IPS-18a (cell line): ENCODE data around the gene KSR1.

Experiments
- H3K27ac ChIP-seq: one replicate; pipeline ENCODE4 v1.5.1; 2013; ENCODE audit warnings: low read length
- H3K27me3 ChIP-seq: one replicate; pipeline ENCODE4 v1.6.1; 2013; ENCODE audit warnings: mild to moderate bottlenecking, low read length; ENCODE audit not compliant: control insufficient read depth, insufficient read depth
- H3K36me3 ChIP-seq: one replicate; pipeline ENCODE4 v1.6.1; 2013; ENCODE audit warnings: low read depth, low read length; ENCODE audit not compliant: control insufficient read depth
- H3K4me1 ChIP-seq: one replicate; pipeline ENCODE4 v1.6.1; 2013; ENCODE audit warnings: low read depth, low read length; ENCODE audit not compliant: control insufficient read depth
- H3K4me3 ChIP-seq: one replicate; pipeline ENCODE4 v1.5.1; 2013; ENCODE audit warnings: low read length
- H3K9ac ChIP-seq: one replicate; pipeline ENCODE4 v1.6.1; 2013; ENCODE audit warnings: mild to moderate bottlenecking, low read length, moderate library complexity
- H3K9me3 ChIP-seq: one replicate; pipeline ENCODE4 v1.6.1; 2013; ENCODE audit warnings: low read depth, low read length; ENCODE audit not compliant: control insufficient read depth

The KSR1 gene

GRCh38 chr17:27477971-27478684 lies 21.9 kb downstream of the KSR1 start:
- no peaks in the 10 kb centered on the region for H3K27me3 ChIP-seq
- no peaks in the 10 kb centered on the region for H3K9me3 ChIP-seq
- peaks cover 28% of the 10 kb centered on the region for H3K4me1 ChIP-seq
- H3K27ac ChIP-seq = no peak overlapping the region
- H3K9ac ChIP-seq = no peak overlapping the region
- no peak overlapping the region for H3K4me3 ChIP-seq
- no peaks in the 10 kb centered on the region for H3K36me3 ChIP-seq

DNA sequence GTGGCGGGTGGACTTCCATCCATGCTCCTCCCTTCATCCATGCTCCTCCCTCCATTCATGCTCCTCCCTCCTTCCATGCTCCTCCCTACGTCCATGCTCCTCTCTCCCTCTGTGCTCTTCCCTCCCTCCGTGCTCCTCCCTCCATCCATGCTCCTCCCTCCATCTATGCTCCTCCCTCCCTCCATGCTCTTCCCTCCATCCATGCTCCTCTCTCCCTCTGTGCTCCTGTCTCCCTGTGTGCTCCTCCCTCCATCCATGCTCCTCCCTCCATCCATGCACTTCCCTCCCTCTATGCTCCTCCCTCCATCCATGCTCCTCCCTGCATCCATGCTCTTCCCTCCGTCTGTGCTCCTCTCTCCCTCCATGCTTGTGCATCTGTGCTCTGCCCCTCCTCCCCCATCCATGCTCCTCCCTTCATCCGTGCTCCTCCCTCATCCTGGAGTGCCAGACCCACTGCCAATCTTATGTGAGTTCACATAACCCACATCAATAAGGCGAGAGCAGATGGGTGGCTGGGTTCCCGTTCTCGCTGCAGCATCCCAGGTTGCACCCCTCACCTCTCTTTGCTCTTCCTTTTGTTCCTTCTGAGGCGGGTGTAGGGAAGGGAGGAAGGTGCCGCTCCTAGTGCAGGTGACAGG lies 22.8 kb downstream of the KSR1 start:
- Histone ChIP-seq H3K27ac (no peak overlapping the region), H3K9ac (no peak overlapping the region), H3K4me1 (peaks cover 21% of the 10 kb centered on the region), H3K27me3 (no peaks in the 10 kb centered on the region), H3K4me3 (no peak overlapping the region), H3K9me3 (no peaks in the 10 kb centered on the region), H3K36me3 (no peaks in the 10 kb centered on the region)

DNA sequence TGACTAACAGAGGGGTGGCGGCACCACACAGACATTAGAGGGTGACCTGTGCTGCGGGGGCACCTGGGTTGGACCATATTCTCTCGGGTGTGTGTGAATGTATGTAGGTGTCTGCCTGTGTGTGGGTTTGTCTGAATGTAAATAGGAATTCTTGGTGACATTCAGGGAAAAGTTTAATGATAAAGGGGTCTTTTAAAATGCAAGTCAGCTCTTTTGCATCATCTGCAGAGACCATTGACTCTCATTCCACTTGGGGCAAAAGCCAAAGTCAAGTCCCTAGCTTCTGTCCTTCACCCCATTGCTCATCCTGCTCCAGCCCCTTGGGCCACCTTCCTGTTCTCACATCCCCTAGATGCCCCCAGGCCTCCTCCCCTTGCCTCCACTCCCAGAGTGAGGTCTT lies 23.6 kb downstream of the KSR1 start:
- H3K27me3 ChIP-seq = no peaks in the 10 kb centered on the region
- no peaks in the 10 kb centered on the region for H3K9me3 ChIP-seq
- no peak overlapping the region for H3K27ac ChIP-seq
- H3K9ac ChIP-seq = no peak overlapping the region
- peaks cover 21% of the 10 kb centered on the region for H3K4me1 ChIP-seq
- no peak overlapping the region for H3K4me3 ChIP-seq
- H3K36me3 ChIP-seq = no peaks in the 10 kb centered on the region

DNA sequence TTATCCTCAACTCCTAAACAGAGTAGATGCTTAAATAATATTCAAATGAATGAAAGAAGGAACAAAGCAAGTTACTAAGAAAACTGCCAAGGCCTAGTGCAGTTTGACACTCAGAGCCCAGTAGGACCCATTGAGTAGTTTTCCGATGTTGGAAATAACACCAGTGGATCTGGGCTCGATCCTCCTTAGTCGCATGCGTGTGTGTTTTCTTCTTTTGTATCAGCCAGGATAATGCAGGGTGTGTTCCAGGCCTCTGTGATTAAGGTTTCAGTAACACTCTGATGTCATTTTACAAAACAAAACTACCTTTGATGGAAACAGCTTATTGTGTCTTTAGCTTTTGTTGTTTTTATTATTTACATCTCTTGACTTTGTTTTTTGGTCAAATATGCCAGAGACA lies 24.5 kb downstream of the KSR1 start:
- no peak overlapping the region for H3K27ac ChIP-seq
- H3K9me3 ChIP-seq = no peaks in the 10 kb centered on the region
- H3K36me3 ChIP-seq = no peaks in the 10 kb centered on the region
- H3K4me3 ChIP-seq = no peak overlapping the region
- peaks cover 21% of the 10 kb centered on the region for H3K4me1 ChIP-seq
- H3K9ac ChIP-seq = no peak overlapping the region
- no peaks in the 10 kb centered on the region for H3K27me3 ChIP-seq

DNA sequence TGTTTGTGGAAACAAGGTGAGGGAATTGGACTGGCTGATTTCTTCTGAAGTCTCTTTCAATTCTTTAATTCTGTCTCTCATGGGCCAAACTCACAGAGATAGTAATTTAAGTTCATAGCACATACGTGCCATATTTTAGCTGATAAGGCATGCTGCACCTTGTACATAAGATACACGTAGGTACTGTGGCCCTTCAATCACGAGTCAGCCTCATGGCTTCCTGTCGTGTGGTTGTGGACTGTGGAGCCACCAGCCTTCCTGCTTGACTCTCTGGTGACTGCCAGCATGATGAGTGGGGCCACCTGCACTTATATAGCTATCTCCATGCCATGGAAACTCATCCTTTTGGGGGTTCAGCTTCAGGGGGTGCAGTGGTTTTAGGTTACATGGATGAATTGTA lies 25.1 kb downstream of the KSR1 start:
- H3K36me3 ChIP-seq = no peaks in the 10 kb centered on the region
- no peak overlapping the region for H3K27ac ChIP-seq
- no peaks in the 10 kb centered on the region for H3K27me3 ChIP-seq
- H3K4me1 ChIP-seq = peaks cover 21% of the 10 kb centered on the region
- no peak overlapping the region for H3K9ac ChIP-seq
- H3K4me3 ChIP-seq = no peak overlapping the region
- H3K9me3 ChIP-seq = no peaks in the 10 kb centered on the region

GRCh38 chr17:27485125-27485524 lies 28.9 kb downstream of the KSR1 start:
- Histone ChIP-seq H3K4me1 (peaks cover 18% of the 10 kb centered on the region), H3K4me3 (no peak overlapping the region), H3K9ac (no peak overlapping the region), H3K27ac (no peak overlapping the region), H3K27me3 (no peaks in the 10 kb centered on the region), H3K36me3 (no peaks in the 10 kb centered on the region), H3K9me3 (no peaks in the 10 kb centered on the region)

DNA sequence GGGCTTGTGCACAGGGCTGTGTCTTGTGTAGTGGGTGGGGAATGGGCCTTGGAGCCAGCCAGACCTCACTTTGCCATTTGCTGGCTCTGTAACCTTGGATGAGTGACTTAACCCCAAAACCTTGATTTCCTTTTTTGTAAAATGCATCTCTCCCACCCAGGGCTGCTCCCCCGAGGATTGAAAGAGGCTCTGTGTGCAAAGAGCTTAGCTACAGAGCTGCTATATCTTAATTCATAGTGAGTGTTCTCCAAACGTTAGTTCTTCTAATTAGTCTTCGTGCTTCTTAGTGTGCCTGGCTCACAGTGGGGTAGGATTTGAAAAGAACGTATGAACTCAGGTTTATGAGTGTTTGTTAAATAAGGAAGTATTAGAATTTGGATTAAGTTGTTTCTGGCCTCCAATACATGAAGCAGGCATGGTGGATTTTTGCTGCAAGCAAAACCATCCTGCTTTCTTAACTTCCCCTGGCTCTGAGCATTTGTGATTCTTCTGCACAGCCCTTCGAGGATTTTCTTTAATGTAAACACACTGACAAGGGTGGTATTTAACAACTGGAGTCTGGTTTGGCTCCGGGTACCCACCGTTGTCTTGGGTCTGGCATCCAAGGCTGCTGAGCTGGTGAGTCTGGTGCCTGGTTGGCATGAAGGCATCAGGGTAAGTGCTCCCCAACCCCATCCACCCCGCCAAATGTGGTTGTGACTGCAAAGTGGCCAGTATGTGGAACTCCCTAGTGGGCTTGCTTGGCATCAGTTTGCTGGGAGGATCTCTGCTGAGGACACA lies 29.7 kb downstream of the KSR1 start:
- no peak overlapping the region for H3K27ac ChIP-seq
- no peak overlapping the region for H3K9ac ChIP-seq
- H3K27me3 ChIP-seq = no peaks in the 10 kb centered on the region

GRCh38 chr17:27486741-27487140 lies 30.5 kb downstream of the KSR1 start:
- H3K4me3 ChIP-seq = no peak overlapping the region
- H3K36me3 ChIP-seq = no peaks in the 10 kb centered on the region
- no peaks in the 10 kb centered on the region for H3K27me3 ChIP-seq
- H3K4me1 ChIP-seq = peaks cover 22% of the 10 kb centered on the region
- no peak overlapping the region for H3K9ac ChIP-seq
- H3K9me3 ChIP-seq = no peaks in the 10 kb centered on the region
- H3K27ac ChIP-seq = no peak overlapping the region

More for the DNA sequence above, 29.7 kb downstream of the KSR1 start:
- no peaks in the 10 kb centered on the region for H3K36me3 ChIP-seq
- H3K4me1 ChIP-seq = peaks cover 21% of the 10 kb centered on the region
- H3K9me3 ChIP-seq = no peaks in the 10 kb centered on the region
- no peak overlapping the region for H3K4me3 ChIP-seq

- H3K27ac ChIP-seq = no peak overlapping the region
- no peak overlapping the region for H3K9ac ChIP-seq
- H3K27me3 ChIP-seq = no peaks in the 10 kb centered on the region
- no peak overlapping the region for H3K4me3 ChIP-seq
- peaks cover 34% of the 10 kb centered on the region for H3K4me1 ChIP-seq
- H3K36me3 ChIP-seq = no peaks in the 10 kb centered on the region
- H3K9me3 ChIP-seq = no peaks in the 10 kb centered on the region
Observed at GRCh38 chr17:27488231-27488630, 32.0 kb downstream of the KSR1 start.

DNA sequence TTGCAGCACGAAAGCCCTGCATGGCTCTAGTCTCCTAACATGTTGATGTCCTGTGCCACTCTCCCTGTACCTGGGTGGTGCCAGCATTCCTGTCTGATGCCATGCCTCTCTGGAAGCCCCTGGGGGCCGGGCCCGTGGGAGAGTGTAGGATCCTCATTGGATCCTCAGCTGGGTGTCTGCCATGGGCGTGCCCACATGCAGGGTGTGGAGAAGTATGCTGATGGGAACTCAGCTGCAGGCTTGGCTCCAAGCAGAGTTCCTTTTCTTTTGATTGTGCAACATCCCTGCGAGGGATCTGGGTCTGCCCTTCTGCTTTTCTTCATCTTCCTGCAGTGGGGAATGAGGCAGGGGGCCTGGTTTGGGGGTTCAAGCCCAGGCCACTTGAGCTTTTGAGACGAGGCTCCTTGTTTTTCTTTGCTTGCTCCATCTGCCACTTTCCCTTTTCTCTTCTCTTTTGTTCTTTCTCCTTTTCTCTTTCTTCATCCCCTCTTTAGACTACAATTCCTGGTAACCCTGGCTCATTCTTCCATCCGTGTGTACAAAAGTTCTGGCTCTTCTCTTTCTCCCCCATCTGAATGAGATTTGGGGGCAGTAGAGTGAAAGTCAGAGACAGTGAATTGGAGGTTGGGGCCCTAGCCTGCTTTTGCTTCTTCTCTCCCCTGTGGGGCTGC lies 32.9 kb downstream of the KSR1 start:
- Histone ChIP-seq H3K4me3 (no peak overlapping the region), H3K36me3 (no peaks in the 10 kb centered on the region), H3K4me1 (peaks cover 44% of the 10 kb centered on the region), H3K9ac (no peak overlapping the region), H3K9me3 (no peaks in the 10 kb centered on the region), H3K27me3 (no peaks in the 10 kb centered on the region), H3K27ac (no peak overlapping the region)

DNA sequence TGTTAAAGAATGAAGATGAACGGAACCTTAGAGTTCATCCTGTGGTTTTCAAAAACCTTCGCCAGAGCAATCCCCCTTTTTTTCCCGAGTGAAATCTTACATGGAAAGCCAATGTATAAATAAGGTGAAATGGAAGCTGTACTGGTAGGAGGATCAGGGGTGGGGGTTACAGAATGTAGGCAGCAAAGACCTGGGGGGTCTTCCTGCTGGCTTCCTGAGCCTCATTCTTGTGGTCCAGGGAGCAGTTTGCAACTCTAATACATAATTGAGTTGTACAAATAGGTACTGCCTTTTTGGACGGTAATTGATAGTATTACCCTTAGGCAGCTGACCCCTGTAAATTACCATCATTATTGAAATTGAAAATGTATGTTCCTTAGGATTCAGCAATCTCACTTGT lies 34.1 kb downstream of the KSR1 start:
- Histone ChIP-seq H3K27ac (no peak overlapping the region), H3K9me3 (no peaks in the 10 kb centered on the region), H3K4me3 (no peak overlapping the region), H3K9ac (no peak overlapping the region), H3K36me3 (no peaks in the 10 kb centered on the region), H3K27me3 (no peaks in the 10 kb centered on the region), H3K4me1 (peaks cover 56% of the 10 kb centered on the region)
